Mesenchymal stem cell (in vitro differentiated cells and primary cell): Measurements from ENCODE around the gene CDH23.
A peak's percentile ranks its signal among the peaks of the same experiment; 100 is the strongest.

Experiments used
- DNase-seq: peaks from one replicate; pipeline ENCODE4 v3.0.0-alpha.2; 2013
- H2AFZ ChIP-seq: one replicate; pipeline ENCODE4 v1.6.1; 2013; ENCODE audit warnings: low read depth, mild to moderate bottlenecking, control low read depth, inconsistent platforms, low read length, moderate library complexity
- H2AK5ac ChIP-seq: 2 replicates; pipeline ENCODE4 v1.6.1; 2013; ENCODE audit warnings: low read length, moderate library complexity, mild to moderate bottlenecking, inconsistent platforms; ENCODE audit not compliant: severe bottlenecking
- H2BK120ac ChIP-seq: one replicate; pipeline ENCODE4 v1.6.1; 2013; ENCODE audit warnings: low read depth, mild to moderate bottlenecking, inconsistent platforms, low read length, moderate library complexity
- H2BK12ac ChIP-seq, 2 experiments: one replicate each; pipeline ENCODE4 v1.6.1; 2013; ENCODE audit warnings: inconsistent platforms in 2 of 2, low read length in 2 of 2, mild to moderate bottlenecking in 2 of 2, moderate library complexity in 2 of 2, control low read depth in 1 of 2
- H2BK15ac ChIP-seq: one replicate; pipeline ENCODE4 v1.6.1; 2013; ENCODE audit warnings: mild to moderate bottlenecking, low read depth, inconsistent platforms; ENCODE audit not compliant: poor library complexity, severe bottlenecking
- H2BK5ac ChIP-seq: 2 replicates; pipeline ENCODE4 v1.6.1; 2013; ENCODE audit warnings: low read depth, mild to moderate bottlenecking, low read length, control low read depth, inconsistent platforms; ENCODE audit not compliant: poor library complexity, severe bottlenecking
- H3K14ac ChIP-seq, 2 experiments: one replicate each; pipeline ENCODE4 v1.6.1; 2013; ENCODE audit warnings: inconsistent platforms in 2 of 2, low read length in 2 of 2, control low read depth in 1 of 2, mild to moderate bottlenecking in 1 of 2, moderate library complexity in 1 of 2
- H3K18ac ChIP-seq, 2 experiments: one replicate each; pipeline ENCODE4 v1.6.1; 2013; ENCODE audit warnings: inconsistent platforms in 2 of 2, low read length in 2 of 2, control low read depth in 1 of 2, low read depth in 1 of 2, mild to moderate bottlenecking in 1 of 2
- H3K23ac ChIP-seq, 2 experiments: one replicate each; pipeline ENCODE4 v1.6.1; 2013; ENCODE audit warnings: inconsistent platforms in 2 of 2, low read length in 2 of 2, mild to moderate bottlenecking in 2 of 2, moderate library complexity in 2 of 2, control low read depth in 1 of 2
- H3K27ac ChIP-seq: 2 replicates; pipeline ENCODE4 v1.5.1; 2013; ENCODE audit warnings: mild to moderate bottlenecking, moderate library complexity, low read length, control low read depth, inconsistent platforms; ENCODE audit not compliant: poor library complexity, severe bottlenecking
- H3K27me3 ChIP-seq, 2 experiments: 2 replicates each; pipeline versions ENCODE4 v1.6.1 to v1.7.0; 2013; ENCODE audit warnings: low read length in 2 of 2, mild to moderate bottlenecking in 2 of 2, moderate library complexity in 2 of 2, control low read depth in 1 of 2, inconsistent platforms in 1 of 2; ENCODE audit not compliant: control insufficient read depth in 1 of 2, insufficient read depth in 1 of 2
- H3K36me3 ChIP-seq, 2 experiments: 2 replicates each; pipeline versions ENCODE4 v1.6.1 to v1.7.0; 2013; ENCODE audit warnings: low read length in 2 of 2, control low read depth in 1 of 2, inconsistent platforms in 1 of 2, low read depth in 1 of 2, mild to moderate bottlenecking in 1 of 2; ENCODE audit not compliant: insufficient read depth in 2 of 2, control insufficient read depth in 1 of 2
- H3K4ac ChIP-seq, 2 experiments: one replicate each; pipeline ENCODE4 v1.6.1; 2013; ENCODE audit warnings: inconsistent platforms in 2 of 2, low read length in 2 of 2, mild to moderate bottlenecking in 2 of 2, moderate library complexity in 2 of 2, control low read depth in 1 of 2, low read depth in 1 of 2
- H3K4me1 ChIP-seq: 2 replicates; pipeline ENCODE4 v1.6.1; 2013; ENCODE audit warnings: low read depth, low read length, control low read depth; ENCODE audit not compliant: control insufficient read depth, insufficient read depth
- H3K4me2 ChIP-seq: 2 replicates; pipeline ENCODE4 v1.6.1; 2013; ENCODE audit warnings: low read length, mild to moderate bottlenecking, inconsistent platforms; ENCODE audit not compliant: poor library complexity, severe bottlenecking
- H3K4me3 ChIP-seq, 2 experiments: 2 replicates each; pipeline versions ENCODE4 v1.5.1 to v1.7.0; 2013; ENCODE audit warnings: low read length in 2 of 2, mild to moderate bottlenecking in 2 of 2, control low read depth in 1 of 2, low read depth in 1 of 2; ENCODE audit not compliant: insufficient read depth in 1 of 2
- H3K79me1 ChIP-seq: replicated peaks from 2 replicates; pipeline ENCODE4 v1.6.1; 2013; ENCODE audit warnings: mild to moderate bottlenecking, control low read depth, low read length, inconsistent platforms; ENCODE audit not compliant: poor library complexity, severe bottlenecking
- H3K9ac ChIP-seq: 2 replicates; pipeline ENCODE4 v1.7.0; 2013; ENCODE audit warnings: mild to moderate bottlenecking, low read length, moderate library complexity
- H3K9me3 ChIP-seq: 2 replicates; pipeline ENCODE4 v1.7.0; 2013; ENCODE audit warnings: mild to moderate bottlenecking, low read length; ENCODE audit not compliant: control insufficient read depth
- H4K8ac ChIP-seq: one replicate; pipeline ENCODE4 v1.6.1; 2013; ENCODE audit warnings: inconsistent platforms, mild to moderate bottlenecking, low read length, moderate library complexity
- H4K91ac ChIP-seq: one replicate; pipeline ENCODE4 v1.6.1; 2013; ENCODE audit warnings: mild to moderate bottlenecking, low read length, inconsistent platforms
- whole genome bisulfite sequencing: methylation state at CpG from one replicate; pipeline ENCODE4 v1.1.7; 2013; ENCODE audit warnings: mixed read lengths; 5-methylcytosine and 5-hydroxymethylcytosine counted together

Gene CDH23

DNA sequence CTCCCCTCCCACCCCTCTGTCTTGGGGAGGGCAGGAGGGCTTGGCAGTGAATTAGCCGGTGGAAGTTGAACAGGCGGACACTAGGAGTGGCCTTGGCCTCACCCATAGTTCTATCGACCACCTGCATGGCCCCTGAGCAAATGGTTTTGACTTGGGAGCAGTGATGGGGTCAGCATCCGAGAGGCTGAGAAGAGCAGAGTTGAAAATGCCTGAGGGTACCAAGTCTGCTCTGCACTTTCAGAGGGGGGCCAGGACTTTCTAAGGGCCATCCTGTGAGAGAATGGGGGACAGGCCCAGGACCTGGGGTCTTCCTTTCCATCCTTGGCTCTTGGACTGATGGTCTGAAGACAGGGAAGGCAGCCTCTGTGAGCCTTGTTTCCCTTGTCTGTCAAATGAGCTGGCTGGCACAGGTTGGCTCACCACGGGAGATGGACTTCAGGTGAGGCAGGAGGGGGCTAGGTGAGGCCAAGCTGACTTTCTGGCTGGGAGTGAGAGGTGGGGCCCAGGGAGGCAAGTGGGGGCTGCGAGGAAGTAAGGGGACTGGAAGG is 29.4 kb downstream of the CDH23 start:
- Histone ChIP-seq H3K79me1 (no peaks in the 10 kb centered on the region), H2BK12ac (no peak overlapping the region), H2BK120ac (no peak overlapping the region), H2BK15ac (no peak overlapping the region), H3K4me1 (no peaks in the 10 kb centered on the region), H4K8ac (no peak overlapping the region), H2BK5ac (no peak overlapping the region), H3K14ac (no peak overlapping the region), H3K23ac (no peak overlapping the region), H4K91ac (no peak overlapping the region), H3K9ac (no peak overlapping the region), H2AK5ac (no peak overlapping the region), H3K4me3 (no peak overlapping the region), H3K27me3 (peaks cover 54 to 60% of the 10 kb centered on the region in 2 experiments), H2AFZ (no peak overlapping the region), H3K27ac (no peak overlapping the region), H3K36me3 (no peaks in the 10 kb centered on the region), H3K18ac (no peak overlapping the region), H3K9me3 (no peaks in the 10 kb centered on the region), H3K4ac (no peak overlapping the region), H3K4me2 (no peak overlapping the region)
- DNase-seq, result no peak
- 89% methylated on average over 5 of the region's 6 CpGs for WGBS

- no peak overlapping the region for H3K14ac ChIP-seq
- no peak overlapping the region for H2BK5ac ChIP-seq
- H3K4ac ChIP-seq, result no peak overlapping the region
- no peaks in the 10 kb centered on the region for H3K79me1 ChIP-seq
- H3K9me3 ChIP-seq, result no peaks in the 10 kb centered on the region
- no peak overlapping the region for H2AFZ ChIP-seq
- no peak overlapping the region for H4K91ac ChIP-seq
- H3K9ac ChIP-seq, result no peak overlapping the region
- no peak overlapping the region for H4K8ac ChIP-seq
- H3K27ac ChIP-seq, result no peak overlapping the region
- H2BK15ac ChIP-seq, result no peak overlapping the region
- H3K23ac ChIP-seq, result no peak overlapping the region
- H3K27me3 ChIP-seq, result peaks cover 63 to 68% of the 10 kb centered on the region in 2 experiments
- H3K4me1 ChIP-seq, result no peaks in the 10 kb centered on the region
- no peak overlapping the region for H2BK12ac ChIP-seq
- H3K36me3 ChIP-seq, result no peaks in the 10 kb centered on the region
- no peak overlapping the region for H3K18ac ChIP-seq
- no peak overlapping the region for H2BK120ac ChIP-seq
- H2AK5ac ChIP-seq, result no peak overlapping the region
- DNase-seq, result peak; percentile 9
- H3K4me3 ChIP-seq, result no peak overlapping the region
- H3K4me2 ChIP-seq, result no peak overlapping the region
- WGBS, result 50% methylated on average over 5 of the region's 5 CpGs
Observed at GRCh38 chr10:71427246-71427645, 30.5 kb downstream of the CDH23 start.

GRCh38 chr10:71429304-71429703 is 32.6 kb downstream of the CDH23 start:
- Histone ChIP-seq H2BK15ac (no peak overlapping the region), H2BK5ac (no peak overlapping the region), H4K91ac (no peak overlapping the region), H2AFZ (no peak overlapping the region), H3K23ac (no peak overlapping the region), H3K9me3 (no peaks in the 10 kb centered on the region), H2BK120ac (no peak overlapping the region), H3K4me1 (no peaks in the 10 kb centered on the region), H3K14ac (no peak overlapping the region), H3K4ac (no peak overlapping the region), H3K18ac (no peak overlapping the region), H3K27me3 (peaks cover 60 to 63% of the 10 kb centered on the region in 2 experiments), H4K8ac (no peak overlapping the region), H2BK12ac (no peak overlapping the region), H3K27ac (no peak overlapping the region), H3K36me3 (no peaks in the 10 kb centered on the region), H3K79me1 (no peaks in the 10 kb centered on the region), H3K4me2 (no peak overlapping the region), H2AK5ac (no peak overlapping the region), H3K4me3 (no peak overlapping the region), H3K9ac (no peak overlapping the region)
- WGBS, result 95% methylated on average over 7 of the region's 8 CpGs
- DNase-seq, result no peak

DNA sequence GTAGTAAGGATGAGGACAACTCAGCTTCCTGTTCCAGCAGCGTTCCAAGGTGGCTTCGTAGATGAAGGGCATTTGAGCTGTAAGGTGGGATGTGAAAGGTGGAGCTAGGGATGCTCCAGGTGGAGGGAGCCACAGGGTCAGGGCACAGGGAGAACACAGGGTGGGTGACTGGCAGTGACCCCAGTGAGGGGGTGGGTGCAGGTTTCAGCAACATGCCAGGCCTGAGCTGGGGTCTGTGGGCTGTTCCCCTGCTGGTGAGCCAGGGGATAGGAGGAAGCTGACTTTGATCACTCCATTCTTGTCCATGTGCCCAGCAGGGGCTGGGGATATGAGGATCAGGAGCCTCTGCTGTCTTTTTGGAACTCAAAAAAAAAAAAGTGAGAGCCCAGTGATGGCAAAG is 33.2 kb downstream of the CDH23 start:
- Histone ChIP-seq H2BK120ac (no peak overlapping the region), H4K91ac (no peak overlapping the region), H3K9ac (no peak overlapping the region)

More for the DNA sequence above, 33.2 kb downstream of the CDH23 start:
- H3K4me1 ChIP-seq, result no peaks in the 10 kb centered on the region
- H2BK15ac ChIP-seq, result no peak overlapping the region
- no peak overlapping the region for H2BK5ac ChIP-seq
- H3K27ac ChIP-seq, result no peak overlapping the region
- H2AK5ac ChIP-seq, result no peak overlapping the region
- no peaks in the 10 kb centered on the region for H3K9me3 ChIP-seq
- H2AFZ ChIP-seq, result no peak overlapping the region
- H3K14ac ChIP-seq, result no peak overlapping the region
- H3K4me2 ChIP-seq, result no peak overlapping the region
- 92% methylated on average over 2 of the region's 2 CpGs for WGBS
- H2BK12ac ChIP-seq, result no peak overlapping the region
- peaks cover 57 to 60% of the 10 kb centered on the region in 2 experiments for H3K27me3 ChIP-seq
- H3K18ac ChIP-seq, result no peak overlapping the region
- no peak overlapping the region for H3K4ac ChIP-seq
- no peaks in the 10 kb centered on the region for H3K79me1 ChIP-seq
- H3K4me3 ChIP-seq, result no peak overlapping the region
- H4K8ac ChIP-seq, result no peak overlapping the region
- no peaks in the 10 kb centered on the region for H3K36me3 ChIP-seq
- no peak for DNase-seq
- H3K23ac ChIP-seq, result no peak overlapping the region
